Sigmoid colon (tissue), 4 donors: ENCODE results near the gene MAD1L1.

ENCODE experiments used
- POLR2A ChIP-seq, 2 donors: fragments of 450-650 bp; IDR thresholded peaks; one replicate each; pipeline ENCODE4 v1.6.1; 2016; ENCODE audit warnings: antibody characterized with exemption in 2 of 2, mild to moderate bottlenecking in 2 of 2, moderate library complexity in 2 of 2
- POLR2AphosphoS5 ChIP-seq, 4 donors: sonication (generic); formaldehyde crosslinking; IDR thresholded peaks; one replicate each; pipeline ENCODE4 v1.6.1; 2017; ENCODE audit warnings: antibody characterized with exemption in 4 of 4
- TF ChIP-seq, protein P1 (sequence below), 4 experiments: fragments of 450-650 bp in 3 of 4; fragments of 200-600 bp in 1 of 4; IDR thresholded peaks; one replicate each; pipeline ENCODE4 v1.5.1; 2016 to 2019; ENCODE audit warnings: antibody characterized with exemption in 4 of 4, mild to moderate bottlenecking in 3 of 4, moderate library complexity in 2 of 4

DNA sequence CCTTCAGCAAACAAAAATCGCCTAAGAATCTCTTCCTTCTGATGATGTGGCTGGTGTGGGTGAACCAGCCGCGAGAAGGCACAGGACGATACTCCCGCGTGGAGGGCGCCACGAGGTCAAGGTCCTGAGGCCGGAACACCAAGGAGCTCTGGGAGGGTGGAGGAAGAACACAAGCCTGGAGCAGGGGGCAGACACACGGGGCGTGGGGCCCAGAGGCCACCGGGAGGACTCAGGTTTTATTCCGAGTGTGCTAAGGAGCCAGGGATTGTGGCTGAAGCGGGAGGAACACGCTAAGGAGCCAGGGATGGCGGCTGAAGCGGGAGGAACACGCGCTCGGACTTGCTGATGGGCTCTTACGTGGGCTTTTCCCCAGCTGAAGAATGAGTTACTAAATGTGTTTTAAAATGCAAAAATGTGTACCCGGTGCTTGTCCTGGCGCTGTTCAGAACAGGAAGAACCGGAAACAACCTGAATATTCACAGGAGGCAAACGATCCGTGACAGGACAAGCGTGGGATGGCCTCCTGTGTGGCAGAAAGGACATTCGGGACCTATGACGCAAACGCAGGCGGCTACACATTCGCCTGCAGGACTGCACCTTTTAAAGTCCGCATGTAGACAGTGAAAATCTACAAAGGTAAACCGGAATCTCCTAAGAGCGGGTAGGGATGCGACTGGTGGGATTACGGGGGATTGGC is 64.0 kb downstream of the MAD1L1 start:
- TF ChIP-seq POLR2A (IDR thresholded peaks at IDR 0.05) (no peak), POLR2AphosphoS5 (IDR thresholded peaks at IDR 0.05) (no peak)
- TF ChIP-seq, protein P1, sequence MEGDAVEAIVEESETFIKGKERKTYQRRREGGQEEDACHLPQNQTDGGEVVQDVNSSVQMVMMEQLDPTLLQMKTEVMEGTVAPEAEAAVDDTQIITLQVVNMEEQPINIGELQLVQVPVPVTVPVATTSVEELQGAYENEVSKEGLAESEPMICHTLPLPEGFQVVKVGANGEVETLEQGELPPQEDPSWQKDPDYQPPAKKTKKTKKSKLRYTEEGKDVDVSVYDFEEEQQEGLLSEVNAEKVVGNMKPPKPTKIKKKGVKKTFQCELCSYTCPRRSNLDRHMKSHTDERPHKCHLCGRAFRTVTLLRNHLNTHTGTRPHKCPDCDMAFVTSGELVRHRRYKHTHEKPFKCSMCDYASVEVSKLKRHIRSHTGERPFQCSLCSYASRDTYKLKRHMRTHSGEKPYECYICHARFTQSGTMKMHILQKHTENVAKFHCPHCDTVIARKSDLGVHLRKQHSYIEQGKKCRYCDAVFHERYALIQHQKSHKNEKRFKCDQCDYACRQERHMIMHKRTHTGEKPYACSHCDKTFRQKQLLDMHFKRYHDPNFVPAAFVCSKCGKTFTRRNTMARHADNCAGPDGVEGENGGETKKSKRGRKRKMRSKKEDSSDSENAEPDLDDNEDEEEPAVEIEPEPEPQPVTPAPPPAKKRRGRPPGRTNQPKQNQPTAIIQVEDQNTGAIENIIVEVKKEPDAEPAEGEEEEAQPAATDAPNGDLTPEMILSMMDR (IDR thresholded peaks at IDR 0.05): no peak
